ENCODE data around the gene MGLL. TPM values are rescaled to one million over a fixed set of nuclear protein-coding genes. Genes with fewer than 3 reads are reported as not detected.

Gene MGLL
- total RNA-seq, 1 donor from 2014 or later: 27.3 TPM

DNA sequence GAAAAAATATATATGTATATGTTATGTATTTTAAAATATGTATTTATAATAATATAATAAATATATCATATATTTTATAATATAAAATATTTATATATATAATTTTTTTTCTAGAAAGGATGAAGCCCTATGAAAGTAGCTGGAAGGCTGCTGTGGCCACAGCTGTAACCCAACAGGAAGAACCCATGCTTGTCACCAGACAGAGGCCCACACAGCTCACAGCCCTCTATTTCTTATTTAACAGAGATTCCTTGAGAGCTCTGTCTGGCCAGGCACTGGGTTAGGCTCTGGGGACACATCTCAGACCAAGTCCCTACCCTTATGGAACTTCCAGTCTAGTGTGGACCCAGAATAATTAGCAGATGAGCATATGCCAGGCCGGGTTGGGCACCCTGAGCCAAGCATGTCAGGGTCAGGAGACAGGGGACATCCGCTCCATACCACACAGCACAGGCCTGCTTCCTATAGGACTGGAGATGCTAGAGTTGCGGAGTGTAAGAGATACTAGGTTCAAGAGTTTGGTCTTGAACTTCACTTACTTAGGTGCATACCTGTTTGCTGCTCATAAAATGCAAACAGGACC lies 20.5 kb downstream of the MGLL start:
- H3K4me1 Mint-ChIP-seq (ENCODE audit: low read depth, unreplicated experiment): peaks cover 32% of the 10 kb centered on the region
- H3K27me3 Mint-ChIP-seq (ENCODE audit: low read depth, unreplicated experiment): no peaks in the 10 kb centered on the region
- Histone ChIP-seq H2AFZ (ENCODE audit: low read depth, low read length) (no peak overlapping the region), H4K20me1 (ENCODE audit: insufficient read depth, low read length) (no peaks in the 10 kb centered on the region), H3K36me3 (ENCODE audit: insufficient read depth, low read length) (no peaks in the 10 kb centered on the region), H3K27ac (ENCODE audit: low read depth, low read length) (no peak overlapping the region), H3K79me2 (ENCODE audit: insufficient read depth, low read length) (peaks cover 8% of the 10 kb centered on the region), H3K4me3 (ENCODE audit: insufficient read depth, low read depth, low read length) (no peak overlapping the region), H3K9ac (ENCODE audit: low read length) (no peak overlapping the region), H3K27me3 (ENCODE audit: insufficient read depth, low read length) (no peaks in the 10 kb centered on the region), H3K4me2 (ENCODE audit: low read length) (no peak overlapping the region), H3K9me3 (ENCODE audit: insufficient read depth, low read depth, low read length) (no peaks in the 10 kb centered on the region), H3K4me1 (ENCODE audit: insufficient read depth, low read length) (peaks cover 37% of the 10 kb centered on the region)
- no peak overlapping the region for H3K27ac Mint-ChIP-seq (ENCODE audit: unreplicated experiment)
- FAIRE-seq: no peak
- DNase-seq (ENCODE audit: low read depth): no peak
- no peaks in the 10 kb centered on the region for H3K9me3 Mint-ChIP-seq (ENCODE audit: unreplicated experiment)
- H3K4me3 Mint-ChIP-seq (ENCODE audit: unreplicated experiment): no peak overlapping the region
- H3K36me3 Mint-ChIP-seq (ENCODE audit: low read depth, unreplicated experiment): peaks cover 9% of the 10 kb centered on the region
- TF ChIP-seq CTCF (IDR thresholded peaks at IDR 0.05; ENCODE audit: insufficient read depth, low read depth, low read length) (no peak), EZH2 (IDR thresholded peaks at IDR 0.05; ENCODE audit: insufficient read depth, low read length) (no peak)

DNA sequence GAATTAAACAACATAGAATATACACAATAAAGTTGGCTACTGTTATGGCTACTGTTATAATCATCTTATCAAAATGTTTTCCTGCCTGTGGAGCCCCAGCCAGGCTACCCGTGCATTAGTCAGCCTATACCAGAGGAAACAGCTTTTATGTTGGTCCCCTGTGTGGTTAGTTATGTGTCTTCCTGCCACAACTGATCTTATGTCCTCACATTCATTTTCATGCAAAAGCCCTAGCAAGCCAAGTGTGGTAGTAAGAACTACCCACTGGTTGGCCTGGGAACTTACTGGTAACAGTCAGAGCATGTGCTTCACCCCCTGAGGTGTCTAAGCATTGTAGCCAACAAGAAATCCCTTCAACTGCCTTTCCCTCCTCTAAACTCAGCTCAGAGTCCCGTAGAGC lies 21.8 kb downstream of the MGLL start:
- Mint-ChIP-seq H3K4me1 (ENCODE audit: low read depth, unreplicated experiment) (peaks cover 32% of the 10 kb centered on the region), H3K4me3 (ENCODE audit: unreplicated experiment) (no peak overlapping the region), H3K27me3 (ENCODE audit: low read depth, unreplicated experiment) (no peaks in the 10 kb centered on the region), H3K36me3 (ENCODE audit: low read depth, unreplicated experiment) (peaks cover 5% of the 10 kb centered on the region), H3K9me3 (ENCODE audit: unreplicated experiment) (no peaks in the 10 kb centered on the region), H3K27ac (ENCODE audit: unreplicated experiment) (peak overlapping the region; percentile 78)
- TF ChIP-seq EZH2 (IDR thresholded peaks at IDR 0.05; ENCODE audit: insufficient read depth, low read length) (no peak), CTCF (IDR thresholded peaks at IDR 0.05; ENCODE audit: insufficient read depth, low read depth, low read length) (no peak)
- DNase-seq (ENCODE audit: low read depth) (peak; percentile 27), FAIRE-seq (peak; percentile 58)
- H3K27me3 ChIP-seq (ENCODE audit: insufficient read depth, low read length): no peaks in the 10 kb centered on the region
- peak overlapping the region; percentile 64 for H3K9ac ChIP-seq (ENCODE audit: low read length)
- no peak overlapping the region for H3K4me3 ChIP-seq (ENCODE audit: insufficient read depth, low read depth, low read length)
- no peaks in the 10 kb centered on the region for H4K20me1 ChIP-seq (ENCODE audit: insufficient read depth, low read length)
- H3K4me1 ChIP-seq (ENCODE audit: insufficient read depth, low read length): peaks cover 37% of the 10 kb centered on the region
- H3K27ac ChIP-seq (ENCODE audit: low read depth, low read length): peak overlapping the region; percentile 91
- H2AFZ ChIP-seq (ENCODE audit: low read depth, low read length): no peak overlapping the region
- H3K36me3 ChIP-seq (ENCODE audit: insufficient read depth, low read length): no peaks in the 10 kb centered on the region
- no peaks in the 10 kb centered on the region for H3K9me3 ChIP-seq (ENCODE audit: insufficient read depth, low read depth, low read length)
- H3K79me2 ChIP-seq (ENCODE audit: insufficient read depth, low read length): peaks cover 8% of the 10 kb centered on the region
- peak overlapping the region; percentile 61 for H3K4me2 ChIP-seq (ENCODE audit: low read length)

- peak overlapping the region; percentile 91 for H3K27ac ChIP-seq (ENCODE audit: low read depth, low read length)
Observed at GRCh38 chr3:127799476-127800222, 22.7 kb downstream of the MGLL start.

More at GRCh38 chr3:127799476-127800222, 22.7 kb downstream of the MGLL start:
- Mint-ChIP-seq H3K27ac (ENCODE audit: unreplicated experiment) (peak overlapping the region; percentile 91), H3K4me3 (ENCODE audit: unreplicated experiment) (peak overlapping the region; percentile 9), H3K9me3 (ENCODE audit: unreplicated experiment) (no peaks in the 10 kb centered on the region), H3K4me1 (ENCODE audit: low read depth, unreplicated experiment) (peaks cover 32% of the 10 kb centered on the region), H3K36me3 (ENCODE audit: low read depth, unreplicated experiment) (peaks cover 6% of the 10 kb centered on the region), H3K27me3 (ENCODE audit: low read depth, unreplicated experiment) (no peaks in the 10 kb centered on the region)
- H4K20me1 ChIP-seq (ENCODE audit: insufficient read depth, low read length): no peaks in the 10 kb centered on the region
- TF ChIP-seq EZH2 (IDR thresholded peaks at IDR 0.05; ENCODE audit: insufficient read depth, low read length) (no peak), CTCF (IDR thresholded peaks at IDR 0.05; ENCODE audit: insufficient read depth, low read depth, low read length) (no peak)
- peak overlapping the region; percentile 64 for H3K9ac ChIP-seq (ENCODE audit: low read length)
- no peak overlapping the region for H3K4me3 ChIP-seq (ENCODE audit: insufficient read depth, low read depth, low read length)
- H3K4me2 ChIP-seq (ENCODE audit: low read length): peak overlapping the region; percentile 61
- H3K36me3 ChIP-seq (ENCODE audit: insufficient read depth, low read length): no peaks in the 10 kb centered on the region
- peaks cover 37% of the 10 kb centered on the region for H3K4me1 ChIP-seq (ENCODE audit: insufficient read depth, low read length)
- peak; percentile 93 for DNase-seq (ENCODE audit: low read depth)
- H3K9me3 ChIP-seq (ENCODE audit: insufficient read depth, low read depth, low read length): no peaks in the 10 kb centered on the region
- H2AFZ ChIP-seq (ENCODE audit: low read depth, low read length): no peak overlapping the region
- peak; percentile 82 for FAIRE-seq
- no peaks in the 10 kb centered on the region for H3K27me3 ChIP-seq (ENCODE audit: insufficient read depth, low read length)
- peaks cover 8% of the 10 kb centered on the region for H3K79me2 ChIP-seq (ENCODE audit: insufficient read depth, low read length)
